Measurements from ENCODE around the gene RTN4R.

- no peak for TF ChIP-seq POLR2A (IDR thresholded peaks at IDR 0.05)
- no peak for TF ChIP-seq CTCF (IDR thresholded peaks at IDR 0.05)
Measured at GRCh38 chr22:20295262-20296064, 27.3 kb upstream of the RTN4R start.

Measured in adrenal gland (tissue), 5 donors.